Hematopoietic multipotent progenitor cell treated with erythropoietin and hydrocortisone succinate and interleukin-3 and kit ligand, for 17 days (in vitro differentiated cells): Measurements from ENCODE around the gene MRS2.
"Not testable (repeated sequence)": the region's sequence is repeated elsewhere in the genome, so short reads cannot be mapped to it uniquely, and the experiment has no call there.

Experiments used
- DNase-seq: peaks from one replicate; pipeline ENCODE4 v3.0.0-alpha.2; 2015; ENCODE audit warnings: low spot score

The MRS2 gene, protein sequence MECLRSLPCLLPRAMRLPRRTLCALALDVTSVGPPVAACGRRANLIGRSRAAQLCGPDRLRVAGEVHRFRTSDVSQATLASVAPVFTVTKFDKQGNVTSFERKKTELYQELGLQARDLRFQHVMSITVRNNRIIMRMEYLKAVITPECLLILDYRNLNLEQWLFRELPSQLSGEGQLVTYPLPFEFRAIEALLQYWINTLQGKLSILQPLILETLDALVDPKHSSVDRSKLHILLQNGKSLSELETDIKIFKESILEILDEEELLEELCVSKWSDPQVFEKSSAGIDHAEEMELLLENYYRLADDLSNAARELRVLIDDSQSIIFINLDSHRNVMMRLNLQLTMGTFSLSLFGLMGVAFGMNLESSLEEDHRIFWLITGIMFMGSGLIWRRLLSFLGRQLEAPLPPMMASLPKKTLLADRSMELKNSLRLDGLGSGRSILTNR

DNA sequence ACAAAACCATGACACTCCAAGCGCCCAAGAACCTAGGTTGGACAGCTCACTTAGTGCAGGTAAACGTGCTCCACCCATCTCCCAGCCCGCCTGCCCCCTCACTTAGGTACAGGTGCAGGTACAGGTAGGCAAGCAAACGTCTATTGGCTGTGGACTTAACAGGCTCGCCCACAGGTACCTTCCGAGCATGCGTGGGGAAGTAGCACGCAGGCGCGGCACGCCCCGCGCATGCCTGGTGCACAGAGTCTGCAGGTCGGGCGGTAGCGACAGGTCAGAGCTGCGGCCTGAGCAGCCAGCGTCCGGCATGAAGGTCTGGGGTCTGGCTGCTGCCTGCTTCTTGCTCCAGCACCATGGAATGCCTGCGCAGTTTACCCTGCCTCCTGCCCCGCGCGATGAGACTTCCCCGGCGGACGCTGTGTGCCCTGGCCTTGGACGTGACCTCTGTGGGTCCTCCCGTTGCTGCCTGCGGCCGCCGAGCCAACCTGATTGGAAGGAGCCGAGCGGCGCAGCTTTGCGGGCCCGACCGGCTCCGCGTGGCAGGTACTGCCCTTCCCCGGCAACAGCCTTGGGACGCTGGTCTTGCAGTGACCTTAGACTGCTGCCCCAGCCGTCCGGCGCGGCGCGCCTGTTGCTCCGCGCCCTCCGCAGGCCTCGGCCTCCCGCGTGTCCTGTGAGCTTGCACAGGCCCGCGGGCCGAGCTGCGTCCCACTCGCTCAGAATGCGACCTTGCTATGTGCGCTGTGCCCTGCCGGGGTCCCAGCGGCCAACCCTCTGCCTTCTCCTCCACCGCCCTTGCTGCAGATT, at the start of gene MRS2:
Gene MRS2, plus strand, starts transcription at position 240 of the 804 bp plus-strand sequence. Its CDS starts 111 bp downstream, at position 351.
- peak; percentile 78 for DNase-seq

DNA sequence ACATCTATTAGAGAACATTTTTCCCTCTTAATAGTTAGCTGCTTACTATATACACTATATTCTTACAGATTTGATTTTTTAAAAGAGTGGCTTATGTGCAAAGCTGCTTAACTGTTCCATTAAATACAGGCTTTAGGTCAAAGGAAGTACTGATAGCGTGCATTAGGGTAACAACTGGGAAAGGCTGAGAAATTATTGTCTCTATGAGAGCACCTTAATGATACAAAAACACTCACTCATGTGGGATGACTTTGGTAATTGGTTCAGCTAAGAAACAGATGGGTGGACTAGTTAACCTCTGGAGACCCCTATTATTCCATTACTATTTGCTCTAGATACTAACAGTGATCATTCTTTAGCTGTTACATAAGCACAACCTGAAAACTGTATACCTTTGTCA, 48.9 kb upstream of the MRS2 start:
- no peak for DNase-seq

DNA sequence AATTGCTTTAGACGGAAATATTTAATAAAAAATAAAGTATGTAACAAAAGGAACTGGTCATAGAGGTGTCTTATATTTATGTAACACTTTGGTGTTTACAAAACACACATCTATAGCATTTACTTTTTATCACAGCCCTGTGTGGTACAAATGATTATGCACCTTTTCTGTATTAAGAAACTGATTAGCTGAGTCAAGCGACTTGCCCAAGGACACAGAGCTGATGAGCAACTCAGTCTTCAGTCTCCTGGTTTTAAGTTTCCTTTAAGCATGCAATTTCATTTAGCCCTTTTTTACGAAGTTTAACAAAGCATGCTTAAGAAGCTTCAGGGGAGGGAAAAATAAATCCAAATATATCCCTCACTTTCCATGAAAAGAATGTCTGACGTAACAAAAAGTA, 47.3 kb upstream of the MRS2 start:
- no peak for DNase-seq

DNA sequence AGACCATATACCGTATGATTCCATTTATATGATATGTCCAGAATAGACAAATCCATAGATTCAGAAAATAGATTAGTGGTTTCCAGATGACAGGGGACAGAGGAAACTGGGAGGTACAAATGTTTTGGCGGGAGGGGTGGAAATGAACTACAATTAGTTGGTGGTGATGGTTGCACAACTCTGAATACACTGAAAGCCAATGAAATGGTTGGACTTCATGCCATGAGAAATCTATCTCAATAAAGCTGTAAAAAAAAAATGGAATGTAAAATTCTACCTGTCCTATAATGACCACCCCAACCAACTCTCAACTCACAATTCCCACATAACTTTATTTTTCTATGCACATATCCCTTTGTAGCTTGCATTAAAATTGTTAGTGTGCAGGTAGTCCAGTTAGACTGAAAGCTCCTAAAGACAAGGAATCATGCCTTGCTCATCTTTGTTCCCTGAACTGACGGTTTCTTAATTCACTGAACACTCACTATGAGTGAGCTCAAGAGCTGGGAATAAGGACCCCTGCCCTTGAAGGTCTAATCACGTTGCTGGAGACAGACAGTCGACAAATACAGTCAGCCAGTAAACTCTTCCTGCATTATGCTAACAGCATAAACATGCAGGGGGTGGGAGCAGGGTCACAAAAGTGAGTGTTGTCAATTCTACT, 46.3 kb upstream of the MRS2 start:
- no peak for DNase-seq

DNA sequence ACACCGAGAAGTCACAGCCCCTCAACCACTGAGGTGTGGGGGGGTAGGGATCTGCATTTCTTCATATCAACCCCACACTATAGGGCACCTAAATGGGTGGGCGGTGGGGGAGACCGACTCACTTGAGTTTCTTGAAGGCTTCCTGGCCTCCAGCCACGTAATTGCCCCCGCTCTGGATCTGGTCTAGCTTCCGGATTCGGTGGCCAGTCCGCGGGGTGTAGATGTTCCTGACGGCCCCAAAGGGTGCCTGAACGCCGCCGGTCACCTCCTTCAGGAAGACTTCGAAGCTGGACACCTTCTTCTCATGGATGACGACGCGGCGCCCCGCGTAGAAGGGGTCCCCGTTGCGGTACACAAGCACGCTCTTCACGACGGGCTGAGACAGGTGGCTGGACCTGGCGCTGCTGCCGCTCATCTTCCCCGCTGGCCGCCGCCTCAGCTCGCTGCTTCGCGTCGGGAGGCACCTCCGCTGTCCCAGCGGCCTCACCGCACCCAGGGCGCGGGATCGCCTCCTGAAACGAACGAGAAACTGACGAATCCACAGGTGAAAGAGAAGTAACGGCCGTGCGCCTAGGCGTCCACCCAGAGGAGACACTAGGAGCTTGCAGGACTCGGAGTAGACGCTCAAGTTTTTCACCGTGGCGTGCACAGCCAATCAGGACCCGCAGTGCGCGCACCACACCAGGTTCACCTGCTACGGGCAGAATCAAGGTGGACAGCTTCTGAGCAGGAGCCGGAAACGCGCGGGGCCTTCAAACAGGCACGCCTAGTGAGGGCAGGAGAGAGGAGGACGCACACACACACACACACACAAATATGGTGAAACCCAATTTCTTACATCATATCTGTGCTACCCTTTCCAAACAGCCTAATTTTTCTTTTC, 45.2 kb upstream of the MRS2 start, which contains the start of gene DCDC2:
Gene DCDC2, minus strand, starts transcription at position 724 of the 883 bp plus-strand sequence. Its CDS starts 309 bp downstream, at position 415.
- no peak for DNase-seq

DNA sequence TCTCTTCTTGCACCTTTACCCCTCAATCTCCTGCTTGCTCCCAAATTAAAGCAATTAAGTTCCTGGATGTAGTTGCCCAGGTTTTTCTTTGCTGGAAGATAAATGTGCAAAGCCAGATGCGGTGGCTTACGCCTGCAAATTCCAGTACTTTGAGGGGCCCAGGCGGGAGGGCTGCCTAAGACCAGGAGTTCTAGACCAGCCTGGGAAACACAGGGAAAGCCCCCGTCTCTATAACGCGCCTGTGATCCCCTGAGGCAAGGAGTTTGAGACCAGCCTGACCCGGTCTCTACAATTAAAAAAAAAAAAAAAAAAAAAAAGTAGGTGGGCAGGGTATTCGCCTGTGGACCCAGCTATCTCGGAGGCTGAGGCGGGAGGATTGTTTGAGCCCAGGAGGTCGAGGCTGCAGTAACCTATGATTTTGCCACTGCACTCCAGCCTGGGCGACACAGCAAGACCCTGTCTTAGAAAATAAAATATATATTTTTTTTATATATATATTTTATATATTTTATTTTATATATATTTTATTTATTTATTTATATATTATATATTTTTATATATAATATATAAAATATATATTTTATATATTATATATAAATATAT, 44.4 kb upstream of the MRS2 start:
- DNase-seq = no peak

DNA sequence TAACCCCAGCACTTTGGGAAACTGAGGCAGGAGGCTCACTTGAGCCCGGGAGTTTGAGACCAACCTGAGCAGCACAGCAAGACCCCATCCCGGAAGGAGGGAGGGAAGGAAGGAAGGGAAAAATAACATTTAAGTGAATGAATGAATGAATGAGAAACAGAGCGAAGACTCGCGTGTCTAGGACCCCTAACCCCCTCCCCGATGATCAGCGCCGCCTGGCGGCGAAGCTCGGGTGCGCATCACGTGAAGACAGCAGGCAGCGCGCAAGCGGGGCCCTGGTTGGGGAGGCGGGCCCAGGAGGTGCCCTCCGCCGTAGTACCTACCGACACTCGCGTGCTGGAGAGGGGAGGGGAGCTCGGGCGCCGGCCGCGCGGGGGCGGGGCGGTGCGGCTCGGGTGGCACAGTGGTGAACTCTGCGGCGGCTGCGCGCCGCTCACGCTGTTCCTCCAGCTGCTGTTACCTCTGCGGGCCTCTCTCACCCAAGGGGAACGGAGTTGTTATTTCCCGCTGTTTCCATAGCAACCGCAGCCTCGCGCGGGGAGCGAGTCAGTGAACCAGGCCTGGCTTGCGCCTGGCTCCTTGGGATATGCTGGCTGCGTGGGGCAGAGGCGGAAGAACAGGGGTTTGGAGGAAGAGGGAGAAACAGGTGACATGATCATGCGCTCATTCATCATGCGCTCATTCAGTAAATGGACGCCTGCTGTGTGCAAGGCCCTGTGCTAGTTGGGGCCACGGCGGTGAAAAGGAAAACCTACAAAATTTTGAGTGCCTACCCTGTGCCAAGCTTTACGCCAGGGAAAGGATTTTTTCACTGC, 42.9 kb upstream of the MRS2 start:
- peak; percentile 57 for DNase-seq

DNA sequence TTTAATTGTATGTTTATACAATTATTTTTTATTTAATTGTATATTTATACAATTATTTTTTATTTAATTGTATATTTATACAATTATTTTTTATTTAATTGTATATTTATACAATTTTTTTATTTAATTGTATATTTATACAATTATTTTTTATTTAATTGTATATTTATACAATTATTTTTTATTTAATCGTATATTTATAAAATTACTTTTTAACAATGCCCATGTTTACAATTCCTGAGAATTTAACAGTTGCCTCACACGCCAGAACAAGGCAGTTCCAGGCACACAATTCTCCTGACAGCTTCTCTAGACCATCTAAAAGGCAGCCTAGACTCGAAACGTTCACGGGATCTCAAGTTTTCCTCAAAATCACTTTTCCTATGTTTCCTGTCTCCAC, 40.4 kb upstream of the MRS2 start:
- not testable (repeated sequence) for DNase-seq

DNA sequence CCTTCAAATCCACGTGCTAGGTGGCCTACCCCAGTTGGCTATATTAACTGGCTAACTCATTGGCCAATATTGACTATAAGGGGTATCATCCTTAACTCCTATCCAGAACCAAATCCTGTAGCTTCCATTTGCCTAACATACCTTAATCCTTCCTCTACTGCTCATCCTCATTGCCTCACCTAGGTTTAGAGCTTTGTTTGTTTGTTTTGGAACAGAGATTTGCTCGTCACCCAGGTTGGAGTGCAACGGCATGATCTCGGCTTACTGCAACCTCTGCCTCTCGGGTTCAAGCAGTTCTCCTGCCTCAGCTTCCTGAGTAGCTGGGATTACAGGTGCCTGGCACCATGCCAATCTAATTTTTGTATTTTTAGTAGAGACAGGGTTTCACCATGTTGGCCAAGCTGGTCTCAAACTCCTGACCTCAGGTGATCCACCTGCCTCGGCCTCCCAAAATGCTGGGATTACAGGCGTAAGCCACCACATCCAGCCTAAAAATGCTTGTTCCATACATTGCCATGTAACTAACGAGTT, 37.6 kb upstream of the MRS2 start:
- not testable (repeated sequence) for DNase-seq

DNA sequence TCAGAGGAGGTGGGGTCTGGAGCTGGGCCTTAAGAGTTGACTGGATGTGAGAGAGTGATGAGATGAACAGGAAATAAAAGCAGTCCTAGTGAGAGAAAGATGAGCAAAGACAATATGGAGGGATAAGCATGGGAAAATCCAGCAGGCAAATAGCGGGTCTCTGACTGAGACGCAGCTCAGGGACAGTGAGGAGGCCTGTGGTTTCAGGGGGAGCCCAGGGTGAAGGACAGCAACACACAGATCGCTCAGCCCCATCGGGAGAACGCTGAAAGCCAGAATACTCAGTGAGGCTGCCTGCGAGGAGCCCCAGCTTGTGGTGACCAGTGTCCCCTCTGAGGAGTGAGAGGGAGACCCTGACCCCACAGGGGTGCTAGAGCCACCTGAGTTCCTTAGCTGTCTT, 28.1 kb upstream of the MRS2 start:
- DNase-seq = no peak

DNA sequence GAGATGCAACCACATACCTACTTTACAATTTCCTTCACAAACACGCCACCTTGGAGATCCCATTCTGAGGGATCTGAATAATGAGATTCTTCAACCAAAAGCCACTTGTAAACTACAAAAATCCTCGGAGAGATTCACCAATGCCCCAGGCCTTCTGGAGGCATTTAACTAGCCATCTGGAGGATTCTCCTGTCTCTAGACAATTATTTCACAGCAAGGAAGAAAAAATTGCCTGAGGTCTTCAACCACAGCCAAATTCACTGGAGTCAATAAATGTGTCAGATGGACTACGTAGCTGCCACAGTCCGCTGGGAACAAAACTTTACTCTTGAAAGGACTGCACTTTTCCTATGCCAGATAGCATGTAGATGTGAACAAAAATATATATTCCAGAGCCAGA, 25.9 kb upstream of the MRS2 start:
- DNase-seq = no peak

DNA sequence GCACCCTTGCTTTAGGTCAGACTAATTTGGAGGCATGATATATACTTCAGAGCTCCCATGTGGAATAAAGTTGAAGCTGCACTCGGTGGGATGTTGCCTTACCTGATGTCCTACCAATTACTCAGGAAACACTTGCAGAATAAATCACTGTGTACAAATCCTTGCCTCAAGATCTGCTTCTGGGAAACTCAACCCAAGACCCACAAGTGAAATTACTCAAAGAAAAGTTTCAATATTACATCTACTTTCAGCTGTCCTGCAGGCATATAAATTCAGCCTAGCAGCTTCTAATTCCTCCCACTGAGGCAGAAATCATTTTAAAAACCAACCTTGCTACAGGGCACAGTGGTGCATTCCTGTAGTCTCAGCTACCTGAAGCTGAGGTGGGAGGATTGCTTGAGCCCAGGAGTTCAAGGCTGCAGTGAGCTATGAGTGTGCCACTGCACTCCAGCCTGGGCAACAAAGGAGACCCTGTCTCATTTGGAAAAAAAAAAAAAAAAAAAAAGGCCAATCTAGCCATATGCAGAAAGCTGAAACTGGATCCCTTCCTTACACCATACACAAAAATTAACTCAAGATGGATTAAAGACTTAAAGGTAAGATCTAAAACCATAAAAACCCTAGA, 24.2 kb upstream of the MRS2 start:
- no peak for DNase-seq

DNA sequence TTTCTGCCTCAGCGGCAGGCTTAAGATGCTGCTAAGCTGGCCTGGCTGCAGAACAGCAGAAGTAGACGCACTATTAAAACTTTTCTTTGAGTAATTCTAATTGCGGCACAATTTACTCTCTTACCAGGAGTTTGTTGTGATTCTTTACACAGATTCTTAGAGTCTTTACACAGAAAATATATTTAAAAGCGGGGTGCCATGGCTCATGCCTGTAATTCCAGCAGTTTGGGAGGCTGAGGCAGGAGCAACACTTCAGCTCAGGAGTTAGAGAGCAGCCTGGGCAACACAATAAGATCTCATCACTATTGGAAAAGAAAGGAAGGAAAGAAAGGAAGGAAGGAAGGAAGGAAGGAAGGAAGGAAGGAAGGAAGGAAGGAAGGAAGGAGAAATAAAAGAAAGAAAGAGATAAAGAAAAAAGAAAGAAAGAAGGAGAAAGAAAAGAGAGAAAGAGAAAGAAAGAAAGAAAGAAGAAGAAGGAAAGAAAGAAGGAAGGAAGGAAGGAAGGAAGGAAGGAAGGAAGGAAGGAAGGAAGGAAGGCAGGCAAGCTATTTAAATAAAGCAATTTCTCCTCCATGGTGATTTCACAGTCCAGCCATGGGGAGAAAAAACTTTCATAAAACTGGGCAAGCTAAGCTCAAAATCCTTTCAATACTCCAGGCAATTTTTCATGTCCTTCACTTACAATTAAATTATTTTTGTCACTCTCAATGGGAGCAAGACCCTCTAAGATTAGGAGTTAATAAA, 21.1 kb upstream of the MRS2 start:
- no peak for DNase-seq

DNA sequence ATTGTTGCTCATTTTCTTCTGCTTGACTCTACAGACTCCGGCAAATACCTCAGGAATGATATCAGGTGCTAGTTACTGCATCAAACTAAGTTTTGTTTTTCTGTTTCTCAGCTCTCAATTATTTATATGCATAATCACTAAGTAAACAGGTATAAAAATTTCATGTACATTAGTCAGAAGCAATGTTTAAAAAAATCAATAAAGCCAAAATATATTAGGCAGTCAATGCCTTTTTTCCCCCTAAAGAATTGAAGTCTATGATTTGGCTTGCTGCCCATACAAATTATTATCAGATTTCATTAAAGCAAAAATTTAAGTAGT, 20.6 kb upstream of the MRS2 start:
- DNase-seq = no peak

DNA sequence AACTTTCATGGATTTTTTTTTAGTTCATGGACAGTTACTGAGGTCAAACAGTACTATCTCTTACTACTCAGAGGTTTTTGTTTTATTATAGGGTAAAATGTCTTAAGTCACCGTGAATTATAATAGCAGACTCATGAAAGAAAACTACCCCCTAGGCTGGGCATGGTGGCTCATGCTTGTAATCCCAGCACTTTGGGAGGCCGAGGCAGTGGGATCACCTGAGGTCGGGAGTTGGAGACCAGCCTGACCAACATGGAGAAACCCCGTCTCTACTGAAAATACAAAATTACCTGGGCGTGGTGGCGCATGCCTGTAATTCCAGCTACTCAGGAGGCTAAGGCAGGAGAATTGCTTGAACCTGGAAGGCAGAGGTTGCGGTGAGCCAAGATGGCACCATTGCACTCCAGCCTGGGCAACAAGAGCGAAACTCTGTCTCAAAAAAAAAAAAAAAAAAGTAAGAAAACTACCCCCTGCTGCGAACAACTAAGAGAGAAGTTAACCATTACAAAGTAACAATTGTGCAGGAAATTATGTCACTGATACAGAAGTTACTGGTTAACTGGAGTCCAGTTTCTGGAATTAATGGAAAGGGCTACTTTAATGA, 19.7 kb upstream of the MRS2 start:
- DNase-seq = not testable (repeated sequence)

DNA sequence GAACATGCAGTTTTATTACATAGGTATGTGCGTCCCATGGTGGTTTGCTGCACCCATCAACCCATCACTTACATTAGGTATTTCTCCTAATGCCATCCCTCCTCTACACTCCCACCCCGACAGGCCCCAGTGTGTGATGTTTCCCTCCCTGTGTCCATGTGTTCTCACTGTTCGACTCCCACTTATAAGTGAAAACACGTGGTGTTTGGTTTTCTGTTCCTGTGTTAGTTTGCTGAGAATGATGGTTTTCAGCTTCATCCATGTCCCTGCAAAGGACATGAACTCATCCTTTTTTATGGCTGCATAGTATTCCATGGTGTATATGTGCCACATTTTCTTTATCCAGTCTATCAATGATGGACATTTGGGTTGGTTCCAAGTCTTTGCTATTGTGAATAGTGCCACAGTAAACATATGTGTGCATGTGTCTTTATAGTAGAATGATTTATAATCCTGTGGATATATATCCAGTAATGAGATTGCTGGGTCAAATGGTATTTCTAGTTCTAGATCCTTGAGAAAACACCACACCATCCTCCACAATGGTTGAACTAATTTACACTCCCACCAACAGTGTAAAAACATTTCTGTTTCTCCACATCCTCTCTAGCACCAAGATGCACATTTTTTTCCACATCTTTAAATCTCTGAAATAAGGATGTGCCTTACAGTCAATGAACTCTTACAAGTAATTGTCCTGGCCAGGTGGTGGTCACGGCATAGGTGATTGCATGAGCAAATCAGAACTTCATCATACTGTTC, 18.2 kb upstream of the MRS2 start:
- not testable (repeated sequence) for DNase-seq

DNA sequence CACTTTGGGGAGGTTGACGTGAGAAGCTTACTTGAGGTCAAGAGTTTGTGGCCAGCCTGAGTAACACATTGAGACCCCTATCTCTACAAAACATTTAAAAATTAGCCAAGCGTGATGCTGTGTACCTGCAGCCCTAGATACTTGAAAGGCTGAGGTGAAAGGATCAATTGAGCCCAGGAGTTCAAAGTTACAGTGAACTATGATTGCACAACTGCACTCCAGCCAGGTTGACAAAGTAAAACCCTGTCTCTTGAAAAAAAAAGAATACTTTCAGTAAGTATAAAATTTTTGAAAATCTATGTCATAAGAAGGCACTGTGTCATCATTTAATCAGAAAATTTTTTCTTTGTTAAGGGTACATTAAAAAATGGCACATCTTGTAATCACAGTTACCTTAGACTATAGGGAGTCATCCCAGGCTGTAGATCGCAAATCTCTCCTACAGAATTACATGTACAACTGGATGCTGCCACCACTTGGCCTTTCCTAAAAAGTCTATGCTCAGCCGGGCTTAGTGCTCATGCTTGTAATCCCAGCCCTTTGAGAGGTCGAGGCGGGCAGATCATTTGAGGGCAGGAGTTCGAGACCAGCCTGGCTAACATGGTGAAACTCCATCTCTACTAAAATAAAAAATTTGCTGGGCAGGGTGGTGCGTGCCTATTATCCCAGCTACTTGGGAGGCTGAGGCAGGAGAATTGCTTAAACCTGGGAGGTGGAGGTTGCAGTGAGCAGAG, 17.0 kb upstream of the MRS2 start:
- DNase-seq = no peak
